A172 (cell line): Measurements from ENCODE around the gene MRPS24. TPM values are rescaled to one million over a fixed set of nuclear protein-coding genes. Genes with fewer than 3 reads are reported as not detected.
"Not testable (repeated sequence)": the region's sequence is repeated elsewhere in the genome, so short reads cannot be mapped to it uniquely, and the experiment has no call there.

Source experiments
- DNase-seq: peaks from one replicate; pipeline ENCODE4 v3.0.0-alpha.2; 2015; ENCODE audit warnings: low spot score
- total RNA-seq: library from RNA; depleted of rRNA; stranded (reverse); fragments of >200 nt; shearing (Covaris generic); gene quantifications from 2 replicates; pipeline ENCODE4 v1.2.3, GENCODE V29; 2014; rRNA removed

Gene MRPS24
- 230 and 294 TPM in 2 replicates for total RNA-seq

DNA sequence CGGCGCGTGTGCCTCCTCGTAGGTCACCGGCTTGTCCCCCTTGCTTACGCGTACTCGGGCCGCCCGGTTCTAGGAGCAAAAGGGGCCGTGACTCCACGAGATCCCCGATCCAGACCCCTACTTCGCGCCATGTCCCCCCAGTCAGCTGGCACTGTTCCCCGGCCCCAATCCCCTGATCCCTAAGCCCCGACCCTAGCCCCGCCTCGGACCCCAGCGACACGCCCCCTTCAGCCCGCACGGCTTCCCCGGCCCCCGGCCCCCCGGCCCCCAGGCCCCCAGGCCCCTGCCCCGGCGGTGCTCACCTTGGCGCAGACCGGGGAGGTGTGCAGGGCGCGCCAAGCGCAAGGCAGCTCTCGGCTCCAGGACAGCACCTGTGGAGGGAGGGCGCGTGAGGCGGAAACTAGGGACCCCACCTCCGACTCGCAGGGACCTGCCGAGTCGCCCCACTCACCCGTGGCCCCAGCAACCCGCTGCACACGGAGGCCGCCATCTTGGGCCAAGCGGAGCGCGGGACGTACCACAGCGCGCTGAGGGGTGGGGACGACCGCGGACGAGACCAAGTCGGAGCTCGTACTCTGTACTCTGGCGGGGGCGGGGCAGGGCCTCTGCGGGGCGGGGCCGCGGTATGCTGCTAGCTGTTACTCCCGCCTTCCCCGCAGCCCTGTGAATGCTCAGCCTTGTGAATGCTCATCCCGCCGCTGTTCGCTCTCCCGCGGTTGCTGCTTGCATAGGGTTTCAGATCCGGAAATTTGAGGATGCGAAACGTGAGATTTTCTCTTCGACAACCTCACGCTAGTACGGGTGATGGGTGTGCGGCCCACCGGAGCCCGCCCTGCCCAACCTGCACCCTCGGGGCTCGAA lies at the start of gene MRPS24:
MRPS24 (minus strand) TSS at position 512 of the 861 bp plus-strand sequence; CDS start at position 490, 22 bp downstream.
- peak; percentile 94 for DNase-seq

- DNase-seq = no peak
Measured at GRCh38 chr7:43915907-43916306, 46.6 kb upstream of the MRPS24 start.

DNA sequence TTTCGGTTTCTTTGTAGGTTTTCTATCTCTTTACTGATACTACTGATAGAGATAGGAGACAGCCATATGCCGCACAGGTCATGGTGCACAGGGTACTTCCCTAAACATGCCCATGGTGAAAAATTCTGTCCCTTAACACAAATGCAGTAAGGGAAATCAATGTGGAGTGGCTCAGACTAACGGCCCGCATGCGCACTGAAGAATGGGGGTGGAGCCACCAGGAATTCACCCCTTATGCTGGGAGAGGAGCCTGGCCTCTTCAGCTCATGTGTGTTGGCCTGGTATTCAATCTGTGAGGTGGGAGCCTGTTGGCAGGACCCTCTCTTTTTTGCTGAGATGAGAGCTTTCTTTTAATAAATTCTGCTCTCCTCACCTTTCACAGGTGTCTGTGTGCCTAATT lies 45.5 kb upstream of the MRPS24 start:
- DNase-seq = no peak

- DNase-seq = no peak
Measured at GRCh38 chr7:43906331-43907010, 37.2 kb upstream of the MRPS24 start, which contains the start of gene URGCP. Gene URGCP, minus strand, starts transcription at chr7:43906596. Its CDS starts 21 bp downstream, at chr7:43906575.

GRCh38 chr7:43905956-43906330 lies 36.6 kb upstream of the MRPS24 start:
- DNase-seq = peak; percentile 17

DNA sequence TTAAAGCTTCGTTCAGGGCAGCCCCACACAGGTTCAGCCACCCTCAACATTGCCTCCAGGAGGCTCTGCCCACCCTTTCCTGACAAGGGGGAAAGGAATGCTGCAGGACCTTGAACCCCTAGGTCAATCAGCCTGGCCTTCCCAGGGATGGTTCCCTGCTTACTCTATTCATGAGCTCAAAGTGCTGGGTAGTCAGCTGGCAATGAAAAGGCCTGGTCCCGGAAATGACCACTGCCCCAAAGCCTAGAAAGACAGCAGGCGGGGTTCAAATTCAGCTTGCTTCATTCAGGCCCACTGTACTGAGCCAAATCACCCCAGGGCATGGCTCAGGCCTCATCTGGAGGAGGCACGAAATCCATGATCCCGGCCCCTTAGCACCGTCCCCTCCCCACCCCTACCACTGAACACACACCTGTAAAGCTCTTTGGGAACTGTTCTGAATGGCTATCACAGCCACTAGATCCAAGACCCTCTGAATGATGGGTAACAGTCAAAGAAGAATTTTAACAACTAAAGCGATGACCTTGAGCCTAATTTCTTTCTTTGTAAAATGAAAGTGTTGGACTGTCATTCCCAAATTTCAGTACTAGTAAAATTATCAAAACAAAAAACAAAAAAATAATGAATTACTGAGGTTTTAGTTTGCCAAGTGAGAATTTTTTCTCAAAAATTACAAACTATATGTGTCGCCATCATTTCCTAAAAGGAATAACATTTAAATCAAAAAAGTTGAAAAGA lies 36.1 kb upstream of the MRPS24 start:
- DNase-seq = peak; percentile 24

- no peak for DNase-seq
Measured at GRCh38 chr7:43904533-43905208, 35.4 kb upstream of the MRPS24 start.

GRCh38 chr7:43902542-43903054 lies 33.3 kb upstream of the MRPS24 start:
- DNase-seq = no peak

GRCh38 chr7:43898571-43898970 lies 29.3 kb upstream of the MRPS24 start:
- not testable (repeated sequence) for DNase-seq

DNA sequence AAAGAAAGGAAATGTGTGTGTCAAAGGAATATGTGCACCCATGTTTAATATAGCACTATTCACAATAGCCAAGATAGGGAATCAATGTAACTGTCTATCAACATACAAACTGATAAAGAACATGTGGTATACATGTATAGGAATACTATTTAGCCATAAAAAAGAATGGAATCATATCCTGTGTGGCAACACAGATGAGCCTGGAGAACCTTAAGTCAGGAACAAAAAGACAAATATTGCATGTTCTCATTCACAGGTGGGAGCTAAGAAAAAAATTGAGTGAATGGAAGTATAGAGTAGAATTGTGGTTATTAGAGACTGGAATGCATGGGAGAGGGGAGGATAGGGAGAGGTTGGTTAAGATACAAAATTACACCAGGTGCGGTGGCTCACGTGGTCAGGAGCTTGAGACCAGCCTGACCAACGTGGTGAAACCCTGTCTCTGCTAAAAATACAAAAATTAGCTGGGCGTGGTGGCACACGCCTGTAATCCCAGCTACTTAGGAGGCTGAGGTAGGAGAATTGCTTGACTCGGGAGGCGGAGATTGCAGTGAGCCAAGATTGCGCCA lies 26.6 kb upstream of the MRPS24 start:
- no peak for DNase-seq

DNA sequence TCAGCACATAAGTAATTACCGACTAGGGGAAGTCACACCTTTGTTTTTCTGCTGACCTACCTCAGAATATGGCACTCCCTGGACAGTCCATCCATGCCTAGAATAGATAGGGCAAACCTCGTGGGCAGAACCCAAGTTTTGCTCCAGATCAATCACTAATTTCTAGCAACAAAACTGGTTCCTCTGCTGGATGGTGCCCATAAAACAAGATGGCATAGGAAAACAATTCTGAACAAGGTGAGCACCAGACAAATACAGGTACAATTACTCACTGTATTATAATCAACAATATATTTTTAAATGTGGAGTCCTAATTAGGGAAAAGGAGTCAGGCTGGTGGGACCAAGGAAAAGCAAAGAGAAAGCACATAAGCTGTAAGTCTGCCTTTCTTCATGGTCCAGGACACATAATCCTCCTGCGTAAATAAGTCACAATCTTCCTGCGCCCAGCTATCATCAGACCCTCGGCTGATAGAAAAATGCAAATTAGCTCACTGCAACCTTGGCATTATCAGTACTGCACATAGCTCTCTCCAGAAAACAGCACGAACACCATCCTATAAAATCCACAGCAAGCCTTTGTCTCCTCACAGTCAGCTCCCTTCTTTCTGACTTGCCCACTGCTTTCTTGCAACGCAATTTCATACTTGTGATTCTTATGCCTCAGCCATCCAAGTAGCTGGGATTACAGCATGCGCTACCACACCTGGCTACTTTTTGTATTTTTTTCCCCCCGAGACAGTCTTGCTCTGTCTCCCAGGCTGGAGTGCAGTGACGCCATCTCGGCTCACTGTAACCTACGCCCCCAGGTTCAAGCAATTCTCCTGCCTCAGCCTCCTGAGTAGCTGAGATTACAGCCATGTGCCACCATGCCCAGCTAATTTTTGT lies 22.0 kb upstream of the MRPS24 start:
- no peak for DNase-seq

DNA sequence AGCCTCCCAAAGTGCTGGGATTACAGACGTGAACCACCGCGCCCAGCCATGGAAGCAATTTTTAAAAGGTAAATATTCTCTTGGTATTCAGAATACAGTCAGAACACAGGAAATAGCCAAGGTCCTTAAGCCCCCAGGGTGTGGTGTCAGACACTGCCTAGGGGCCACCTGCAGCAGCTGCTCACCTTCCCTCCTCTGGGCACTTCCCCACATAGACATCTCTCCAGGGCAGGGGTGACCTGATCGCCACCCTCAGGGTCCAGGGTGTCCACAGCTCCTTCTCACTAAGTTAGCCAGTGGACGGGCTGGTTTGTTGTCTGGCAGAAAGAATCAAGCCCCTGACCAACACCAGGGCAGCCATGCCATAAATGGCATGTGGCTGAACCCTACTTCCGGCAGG lies 21.2 kb upstream of the MRPS24 start:
- DNase-seq = no peak

GRCh38 chr7:43888993-43889945 lies 20.0 kb upstream of the MRPS24 start:
- DNase-seq = no peak

- DNase-seq = no peak
Measured at GRCh38 chr7:43884617-43885016, 15.3 kb upstream of the MRPS24 start.

DNA sequence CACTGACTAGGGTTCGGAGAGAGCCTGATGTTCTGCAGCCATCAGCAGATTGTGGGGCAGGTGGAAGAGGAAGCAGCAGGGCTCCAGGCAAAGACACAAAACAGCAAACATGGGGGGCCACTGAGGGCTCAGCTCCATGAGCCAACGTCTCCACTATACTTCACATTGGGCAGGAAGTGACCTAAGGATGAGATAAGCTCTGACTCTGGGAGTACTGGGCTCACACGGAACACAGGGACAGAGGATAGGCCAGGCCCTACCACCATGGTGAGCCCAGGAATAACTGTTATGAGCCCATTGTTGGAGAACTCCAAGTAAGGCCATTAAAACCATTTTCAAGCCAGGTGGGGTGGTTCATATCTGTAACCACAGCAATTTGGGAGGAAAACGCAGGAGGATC lies 14.9 kb upstream of the MRPS24 start:
- DNase-seq = no peak

- DNase-seq = no peak
Measured at GRCh38 chr7:43880596-43880995, 11.3 kb upstream of the MRPS24 start.

DNA sequence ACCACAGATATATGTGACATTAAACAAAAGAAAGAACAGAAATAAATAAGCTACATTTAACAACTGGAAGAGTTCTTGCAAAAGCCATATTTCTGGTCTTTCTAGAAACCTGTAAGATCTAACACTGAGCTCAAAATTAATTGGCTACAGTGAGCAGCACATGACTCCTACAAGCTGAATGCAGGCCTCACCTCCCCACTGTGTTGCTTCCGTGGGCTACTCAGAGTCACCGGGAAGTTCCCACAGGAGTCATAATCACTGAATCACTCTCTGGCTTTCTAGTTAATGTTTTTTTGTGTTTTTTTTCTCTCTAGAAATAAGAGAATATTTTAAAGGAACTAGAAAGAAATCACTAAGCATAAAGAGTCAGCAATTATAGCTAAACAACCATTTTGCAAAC lies 10.2 kb upstream of the MRPS24 start:
- DNase-seq = peak; percentile 71

GRCh38 chr7:43878867-43879266 lies 9.6 kb upstream of the MRPS24 start:
- no peak for DNase-seq
